Measurements from ENCODE around the gene NRG3. TPM values are rescaled to one million over a fixed set of nuclear protein-coding genes. Genes with fewer than 3 reads are reported as not detected.

The NRG3 gene
- total and polyA plus RNA-seq, 2 of the 8 experiments (the other 6 are each of a cell fraction or from before 2014, with no cell fraction given), result 4.2 to 5.0 TPM

DNA sequence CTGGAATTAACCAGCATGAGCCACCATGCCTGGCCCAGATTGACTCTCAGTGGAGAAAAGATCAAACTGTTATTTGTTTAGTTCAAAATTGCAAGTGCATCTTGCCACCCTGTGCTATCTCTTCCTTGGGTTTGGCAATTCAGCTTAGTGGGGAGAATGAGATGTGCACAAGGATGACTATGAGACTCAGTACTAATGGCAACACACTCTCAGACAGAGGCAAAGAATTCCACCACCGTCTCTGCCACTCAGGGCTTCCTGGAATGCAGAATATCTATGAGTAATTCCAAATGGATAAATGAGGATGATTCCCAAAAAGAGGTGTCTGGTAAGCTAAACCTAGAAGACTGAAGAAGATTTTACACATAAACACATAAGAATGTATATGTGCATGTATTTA is 525.8 kb downstream of the NRG3 start:
- H3K36me3 ChIP-seq (ENCODE audit: control insufficient read depth in 2 of 4, insufficient read depth in 4 of 4, low read length in 3 of 4), result no peaks in the 10 kb centered on the region
- H4K91ac ChIP-seq (replicated peaks; ENCODE audit: insufficient read length, low read length), result no peak overlapping the region
- FAIRE-seq (no peak), DNase-seq (ENCODE audit: low read depth in 1 of 2, low spot score in 2 of 2) (no peak)
- no peaks in the 10 kb centered on the region for H3K79me2 ChIP-seq (ENCODE audit: control insufficient read depth in 1 of 2, insufficient read depth in 2 of 2, low read length in 2 of 2)
- 92% methylated on average over 1 of the region's 1 CpG; no CpG with 5 or more reads in 1 of the 2 experiments for WGBS, 2 experiments (ENCODE audit: extremely low coverage in 1 of 2, insufficient coverage in 1 of 2, insufficient read length in 1 of 2, insufficient replicate concordance in 2 of 2, low coverage in 1 of 2, low lambda C conversion rate in 2 of 2, missing lambda C conversion rate in 1 of 2)
- H3K79me1 ChIP-seq (ENCODE audit: low read depth, low read length), result no peaks in the 10 kb centered on the region
- H3K27me3 ChIP-seq (replicated peaks in 1 of 4; ENCODE audit: control insufficient read depth in 3 of 4, extremely low read depth in 1 of 4, insufficient read depth in 3 of 4, low read length in 3 of 4), result no peaks in the 10 kb centered on the region
- no peak overlapping the region for H2BK20ac ChIP-seq (ENCODE audit: low read length)
- no peaks in the 10 kb centered on the region for H3K9me3 ChIP-seq (ENCODE audit: insufficient read depth in 2 of 2, low read depth in 1 of 2, low read length in 1 of 2)
- H2BK12ac ChIP-seq (ENCODE audit: low read depth, low read length), result no peak overlapping the region
- peaks cover 0 to 2% (median 2%) of the 10 kb centered on the region in 4 experiments; a peak in 1 of 7 replicates for H3K4me1 ChIP-seq (replicated peaks in 1 of 4; ENCODE audit: control insufficient read depth in 3 of 4, insufficient read depth in 4 of 4, low read length in 3 of 4)
- H3K23me2 ChIP-seq (ENCODE audit: low read depth, low read length), result no peaks in the 10 kb centered on the region
- H3K23ac ChIP-seq (ENCODE audit: insufficient read length), result no peak overlapping the region
- no peaks in the 10 kb centered on the region for H4K20me1 ChIP-seq (replicated peaks in 1 of 2; ENCODE audit: control insufficient read depth in 1 of 2, insufficient read depth in 2 of 2, low read length in 2 of 2)
- H3K56ac ChIP-seq (replicated peaks; ENCODE audit: insufficient read length, low read depth, low read length), result no peak overlapping the region
- H2AFZ ChIP-seq (ENCODE audit: low read length), result no peak overlapping the region
- H2BK120ac ChIP-seq (replicated peaks; ENCODE audit: low read depth, low read length), result no peak overlapping the region
- ChIA-PET CTCF (ENCODE audit: partially characterized antibody) (interaction anchor here (0.6 kb wide), 1 partner anchor 287 kb away, joined by 3 read pairs; no protein-coding TSS in a partner anchor), POLR2A (ENCODE audit: partially characterized antibody) (no interaction called here)
- no peak overlapping the region for H3K18ac ChIP-seq (ENCODE audit: extremely low read depth, low read length)
- no peak overlapping the region for H3K9ac ChIP-seq (replicated peaks in 1 of 4; ENCODE audit: extremely low read depth in 1 of 4, low read depth in 3 of 4, low read length in 3 of 4)
- no peak overlapping the region for H4K8ac ChIP-seq (ENCODE audit: extremely low read depth, insufficient read depth, low read length)
- H4K5ac ChIP-seq (ENCODE audit: insufficient read length, low read depth, low read length), result no peak overlapping the region
- H3K27ac ChIP-seq (ENCODE audit: low read depth, low read length), result no peak overlapping the region
- H2BK15ac ChIP-seq (ENCODE audit: low read length), result no peak overlapping the region
- no peak overlapping the region for H2AK5ac ChIP-seq (ENCODE audit: low read depth, low read length)
- H3K14ac ChIP-seq (ENCODE audit: insufficient read length), result no peak overlapping the region
- H2BK5ac ChIP-seq (ENCODE audit: low read depth, low read length), result no peak overlapping the region
- no peak overlapping the region for H3K4me3 ChIP-seq (ENCODE audit: extremely low read depth in 1 of 4, insufficient read depth in 2 of 4, low read depth in 3 of 4, low read length in 4 of 4)
- no peak overlapping the region for H3K4ac ChIP-seq (replicated peaks; ENCODE audit: insufficient read length, low read depth, low read length)
- no peak overlapping the region for H3K4me2 ChIP-seq (ENCODE audit: insufficient read depth in 1 of 2, low read depth in 2 of 2, low read length in 2 of 2)
- no peak for TF ChIP-seq ZNF274 (IDR thresholded peaks at IDR 0.05; ENCODE audit: borderline replicate concordance, extremely low read depth, low read length)
- no peak for TF ChIP-seq CBX8 (IDR thresholded peaks at IDR 0.05; ENCODE audit: borderline replicate concordance, low read depth, low read length)
- no peak for TF ChIP-seq CREB1 (IDR thresholded peaks at IDR 0.05)
- TF ChIP-seq, protein P1, sequence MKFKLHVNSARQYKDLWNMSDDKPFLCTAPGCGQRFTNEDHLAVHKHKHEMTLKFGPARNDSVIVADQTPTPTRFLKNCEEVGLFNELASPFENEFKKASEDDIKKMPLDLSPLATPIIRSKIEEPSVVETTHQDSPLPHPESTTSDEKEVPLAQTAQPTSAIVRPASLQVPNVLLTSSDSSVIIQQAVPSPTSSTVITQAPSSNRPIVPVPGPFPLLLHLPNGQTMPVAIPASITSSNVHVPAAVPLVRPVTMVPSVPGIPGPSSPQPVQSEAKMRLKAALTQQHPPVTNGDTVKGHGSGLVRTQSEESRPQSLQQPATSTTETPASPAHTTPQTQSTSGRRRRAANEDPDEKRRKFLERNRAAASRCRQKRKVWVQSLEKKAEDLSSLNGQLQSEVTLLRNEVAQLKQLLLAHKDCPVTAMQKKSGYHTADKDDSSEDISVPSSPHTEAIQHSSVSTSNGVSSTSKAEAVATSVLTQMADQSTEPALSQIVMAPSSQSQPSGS (IDR thresholded peaks at IDR 0.05; ENCODE audit: low read length), result no peak
- TF ChIP-seq SP2 (IDR thresholded peaks at IDR 0.05; ENCODE audit: low read length), result no peak
- no peak for TF ChIP-seq ASH2L (IDR thresholded peaks at IDR 0.05; ENCODE audit: low read length)
- no peak for TF ChIP-seq TAF7 (optimal IDR thresholded peaks at IDR 0.05; ENCODE audit: borderline replicate concordance, low read depth, low read length)
- TF ChIP-seq RFX5 (IDR thresholded peaks at IDR 0.05; ENCODE audit: borderline replicate concordance, low read depth, low read length), result no peak
- TF ChIP-seq TBP (IDR thresholded peaks at IDR 0.05; ENCODE audit: low read depth, low read length), result no peak
- no peak for TF ChIP-seq ATF3 (IDR thresholded peaks at IDR 0.05; ENCODE audit: insufficient read depth, low read depth, low read length)
- TF ChIP-seq, protein P2, sequence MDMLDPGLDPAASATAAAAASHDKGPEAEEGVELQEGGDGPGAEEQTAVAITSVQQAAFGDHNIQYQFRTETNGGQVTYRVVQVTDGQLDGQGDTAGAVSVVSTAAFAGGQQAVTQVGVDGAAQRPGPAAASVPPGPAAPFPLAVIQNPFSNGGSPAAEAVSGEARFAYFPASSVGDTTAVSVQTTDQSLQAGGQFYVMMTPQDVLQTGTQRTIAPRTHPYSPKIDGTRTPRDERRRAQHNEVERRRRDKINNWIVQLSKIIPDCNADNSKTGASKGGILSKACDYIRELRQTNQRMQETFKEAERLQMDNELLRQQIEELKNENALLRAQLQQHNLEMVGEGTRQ (IDR thresholded peaks at IDR 0.05; ENCODE audit: low read length), result no peak
